ENCODE data around the gene CASR.
"Not testable (repeated sequence)": the region's sequence is repeated elsewhere in the genome, so short reads cannot be mapped to it uniquely, and the experiment has no call there.

CASR gene

GRCh38 chr3:122183521-122183892 lies at the start of gene CASR:
Gene CASR (plus strand): TSS chr3:122183668. CDS start chr3:122254190, 70,522 bp downstream.
- H3K27ac ChIP-seq, result no peak within 1 kb of the TSS
- no peak for TF ChIP-seq CTCF (IDR thresholded peaks at IDR 0.05)

- no peak overlapping the region for H3K27ac ChIP-seq
- TF ChIP-seq CTCF (IDR thresholded peaks at IDR 0.05) (no peak), ZFX (IDR thresholded peaks at IDR 0.05; ENCODE audit: borderline replicate concordance) (no peak)
Observed at GRCh38 chr3:122146466-122146865, 37.0 kb upstream of the CASR start.

- TF ChIP-seq ZFX (IDR thresholded peaks at IDR 0.05; ENCODE audit: borderline replicate concordance) (no peak), CTCF (IDR thresholded peaks at IDR 0.05) (no peak)
- H3K27ac ChIP-seq, result no peak overlapping the region
Observed at GRCh38 chr3:122148941-122149627, 34.4 kb upstream of the CASR start.

- TF ChIP-seq ZFX (IDR thresholded peaks at IDR 0.05; ENCODE audit: borderline replicate concordance) (no peak), CTCF (IDR thresholded peaks at IDR 0.05) (no peak)
Observed at GRCh38 chr3:122151480-122151879, 32.0 kb upstream of the CASR start.

GRCh38 chr3:122164983-122165382 lies 18.5 kb upstream of the CASR start:
- H3K27ac ChIP-seq, result not testable (repeated sequence)

More at GRCh38 chr3:122151480-122151879, 32.0 kb upstream of the CASR start:
- no peak overlapping the region for H3K27ac ChIP-seq

- TF ChIP-seq ZFX (IDR thresholded peaks at IDR 0.05; ENCODE audit: borderline replicate concordance) (no peak), CTCF (IDR thresholded peaks at IDR 0.05) (no peak)
- H3K27ac ChIP-seq, result no peak overlapping the region
Observed at GRCh38 chr3:122167630-122168029, 15.8 kb upstream of the CASR start.

- TF ChIP-seq ZFX (IDR thresholded peaks at IDR 0.05; ENCODE audit: borderline replicate concordance) (no peak), CTCF (IDR thresholded peaks at IDR 0.05) (no peak)
- H3K27ac ChIP-seq, result no peak overlapping the region
Observed at GRCh38 chr3:122168044-122168443, 15.4 kb upstream of the CASR start.

GRCh38 chr3:122169911-122170310 lies 13.6 kb upstream of the CASR start:
- H3K27ac ChIP-seq, result no peak overlapping the region
- TF ChIP-seq ZFX (IDR thresholded peaks at IDR 0.05; ENCODE audit: borderline replicate concordance) (no peak), CTCF (IDR thresholded peaks at IDR 0.05) (no peak)

- not testable (repeated sequence) for H3K27ac ChIP-seq
Observed at GRCh38 chr3:122171361-122171760, 12.1 kb upstream of the CASR start.

Data from 22Rv1 (cell line).